Esophagus muscularis mucosa (tissue), 4 donors: ENCODE results near the gene CEP170B. TPM values are rescaled to one million over a fixed set of nuclear protein-coding genes. Genes with fewer than 3 reads are reported as not detected.
"Not testable (repeated sequence)": the region's sequence is repeated elsewhere in the genome, so short reads cannot be mapped to it uniquely, and the experiment has no call there.

Experiments used
- DNase-seq: peaks from one replicate; pipeline ENCODE4 v3.0.0-alpha.2; 2017; ENCODE audit errors: extremely low spot score
- H3K27ac ChIP-seq, 4 donors: fragments of 200-600 bp; sonication (generic); replicated peaks in 1 of 4; 1 replicate in 3 of 4; 2 replicates in 1 of 4; pipeline ENCODE4 v1.5.1; 2016 to 2019; ENCODE audit warnings: mild to moderate bottlenecking in 1 of 4
- H3K27me3 ChIP-seq, 4 donors: fragments of 200-600 bp; sonication (generic); one replicate each; pipeline versions ENCODE4 v1.5.1 to v1.6.0; 2016 to 2019
- H3K36me3 ChIP-seq, 4 donors: fragments of 200-600 bp; sonication (generic); one replicate each; pipeline ENCODE4 v1.5.1; 2016 to 2019
- H3K4me1 ChIP-seq, 4 donors: fragments of 200-600 bp; sonication (generic); one replicate each; pipeline ENCODE4 v1.5.1; 2016 to 2019
- H3K4me3 ChIP-seq, 4 donors: fragments of 200-600 bp; sonication (generic); 1 replicate in 2 of 4; 2 replicates in 2 of 4; pipeline ENCODE4 v1.5.1; 2016 to 2019; ENCODE audit warnings: mild to moderate bottlenecking in 4 of 4, moderate library complexity in 1 of 4
- H3K9me3 ChIP-seq, 4 donors: fragments of 200-600 bp; sonication (generic); 1 replicate in 3 of 4; 2 replicates in 1 of 4; pipeline ENCODE4 v1.5.1; 2016 to 2019
- CTCF ChIP-seq, 3 experiments: fragments of 200-600 bp in 2 of 3; fragments of 450-650 bp in 1 of 3; sonication (generic) in 2 of 3; IDR thresholded peaks; one replicate each; pipeline ENCODE4 v1.5.1; 2017 to 2019; ENCODE audit warnings: antibody characterized with exemption in 3 of 3, mild to moderate bottlenecking in 2 of 3, moderate library complexity in 1 of 3
- EP300 ChIP-seq: sonication (generic); formaldehyde crosslinking; IDR thresholded peaks from one replicate; pipeline ENCODE4 v1.6.1; 2017; ENCODE audit warnings: antibody characterized with exemption
- POLR2A ChIP-seq: fragments of 450-650 bp; IDR thresholded peaks from one replicate; pipeline ENCODE4 v1.6.1; 2017; ENCODE audit warnings: antibody characterized with exemption, moderate library complexity, mild to moderate bottlenecking, low read depth
- POLR2AphosphoS5 ChIP-seq, 2 donors: sonication (generic); formaldehyde crosslinking; IDR thresholded peaks; one replicate each; pipeline ENCODE4 v1.6.1; 2017; ENCODE audit warnings: antibody characterized with exemption in 2 of 2
- WGBS: methylation state at CpG from one replicate; pipeline ENCODE4 v1.1.5; 2018; 5-methylcytosine and 5-hydroxymethylcytosine counted together
- intact Hi-C: fragments of 100-400 bp; cut with DNase I; formaldehyde crosslinking; loops from one replicate; pipeline ENCODE4 v1.15.1; 2023
- total RNA-seq, 4 donors: library from RNA; depleted of rRNA; stranded (reverse); fragments of >200 nt; gene quantifications; one replicate each; pipeline versions ENCODE4 v1.1.0 to v1.2.1, GENCODE V29; 2016

Gene CEP170B
- total RNA-seq, 4 donors from 2014 or later, result 24.1 to 70.6 (median 45.7) TPM

DNA sequence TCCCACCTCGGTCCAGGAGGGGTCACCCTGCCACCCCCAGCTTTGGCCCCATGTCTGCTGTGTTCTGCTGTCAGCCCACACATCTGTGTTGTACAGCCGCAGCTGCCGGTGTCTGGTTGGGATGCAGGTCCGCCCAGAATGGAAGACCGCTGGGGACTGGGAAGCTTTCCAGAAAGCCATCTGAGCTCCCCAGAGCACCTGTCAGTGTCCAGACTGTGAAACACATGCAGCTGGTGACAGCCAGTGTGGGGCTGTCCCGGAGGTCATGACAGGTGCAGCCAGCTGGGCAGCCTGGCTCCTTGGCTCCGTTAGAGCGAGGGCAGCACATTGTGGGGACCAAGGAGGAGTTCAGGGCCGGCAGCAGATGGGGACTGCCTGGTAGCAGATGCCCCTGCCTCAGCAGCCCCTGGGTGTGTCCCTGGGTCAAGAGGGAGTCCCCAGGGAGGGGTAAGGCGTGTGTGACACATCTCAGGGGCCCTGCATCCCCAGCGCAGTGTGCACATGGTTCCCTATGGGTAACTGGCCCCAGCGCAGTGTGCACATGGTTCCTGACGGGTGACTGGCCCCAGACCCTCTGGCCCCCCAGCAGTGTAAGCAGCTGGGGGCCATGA is 16.4 kb downstream of the CEP170B start:
- no peak for TF ChIP-seq CTCF (IDR thresholded peaks at IDR 0.05)
- TF ChIP-seq EP300, result no peak
- no peak for TF ChIP-seq POLR2A
- TF ChIP-seq POLR2AphosphoS5 (IDR thresholded peaks at IDR 0.05), result no peak
- Histone ChIP-seq H3K4me3 (no peak overlapping the region), H3K4me1 (peaks cover 0 to 3% (median 0%) of the 10 kb centered on the region in 4 donors), H3K9me3 (no peaks in the 10 kb centered on the region), H3K27me3 (no peaks in the 10 kb centered on the region), H3K36me3 (peaks cover 8 to 92% (median 67%) of the 10 kb centered on the region in 4 donors), H3K27ac (no peak overlapping the region)
- no peak for DNase-seq
- WGBS, result 75% methylated on average over 6 of the region's 13 CpGs
- intact Hi-C loops, result no loop called here

DNA sequence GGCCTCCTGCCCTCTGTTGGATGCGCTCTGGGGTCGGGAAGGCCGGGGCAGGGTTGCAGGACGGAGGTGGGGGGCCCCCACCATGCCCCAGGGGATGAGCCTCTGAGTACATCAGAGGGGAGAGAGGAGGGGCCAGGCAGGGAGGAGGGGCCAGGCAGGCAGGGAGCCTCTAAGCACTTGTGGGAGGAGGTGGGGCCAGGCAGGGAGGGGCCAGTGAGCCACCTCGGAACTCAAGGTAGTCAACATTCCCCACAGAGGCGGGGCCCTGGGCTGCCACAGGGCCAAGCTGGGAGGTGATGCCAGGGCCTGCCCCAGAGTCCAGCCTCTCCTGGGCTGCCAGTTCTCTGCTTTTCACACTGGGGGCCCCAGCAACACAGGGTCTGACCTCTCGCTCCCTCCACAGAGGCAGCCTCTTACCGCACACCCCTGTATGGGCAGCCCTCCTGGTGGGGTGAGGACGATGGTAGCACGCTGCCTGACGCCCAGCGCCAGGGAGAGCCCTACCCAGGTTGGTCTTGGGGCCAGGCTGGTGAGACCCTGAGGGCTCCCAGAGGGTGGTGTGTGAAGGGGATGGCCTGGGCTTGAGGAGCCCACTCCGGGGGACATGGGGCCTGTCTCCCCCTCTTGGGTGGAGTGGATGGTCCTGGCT is 17.4 kb downstream of the CEP170B start:
- Histone ChIP-seq H3K4me1 (peaks cover 0 to 3% (median 0%) of the 10 kb centered on the region in 4 donors), H3K27me3 (no peaks in the 10 kb centered on the region), H3K9me3 (no peaks in the 10 kb centered on the region), H3K36me3 (peaks cover 13 to 94% (median 75%) of the 10 kb centered on the region in 4 donors), H3K27ac (no peak overlapping the region), H3K4me3 (no peak overlapping the region)
- no peak for TF ChIP-seq EP300
- no peak for TF ChIP-seq POLR2AphosphoS5 (IDR thresholded peaks at IDR 0.05)
- no peak for TF ChIP-seq CTCF (IDR thresholded peaks at IDR 0.05)
- no peak for TF ChIP-seq POLR2A
- no peak for DNase-seq
- WGBS, result 81% methylated on average over 12 of the region's 13 CpGs
- intact Hi-C loops, result no loop called here

DNA sequence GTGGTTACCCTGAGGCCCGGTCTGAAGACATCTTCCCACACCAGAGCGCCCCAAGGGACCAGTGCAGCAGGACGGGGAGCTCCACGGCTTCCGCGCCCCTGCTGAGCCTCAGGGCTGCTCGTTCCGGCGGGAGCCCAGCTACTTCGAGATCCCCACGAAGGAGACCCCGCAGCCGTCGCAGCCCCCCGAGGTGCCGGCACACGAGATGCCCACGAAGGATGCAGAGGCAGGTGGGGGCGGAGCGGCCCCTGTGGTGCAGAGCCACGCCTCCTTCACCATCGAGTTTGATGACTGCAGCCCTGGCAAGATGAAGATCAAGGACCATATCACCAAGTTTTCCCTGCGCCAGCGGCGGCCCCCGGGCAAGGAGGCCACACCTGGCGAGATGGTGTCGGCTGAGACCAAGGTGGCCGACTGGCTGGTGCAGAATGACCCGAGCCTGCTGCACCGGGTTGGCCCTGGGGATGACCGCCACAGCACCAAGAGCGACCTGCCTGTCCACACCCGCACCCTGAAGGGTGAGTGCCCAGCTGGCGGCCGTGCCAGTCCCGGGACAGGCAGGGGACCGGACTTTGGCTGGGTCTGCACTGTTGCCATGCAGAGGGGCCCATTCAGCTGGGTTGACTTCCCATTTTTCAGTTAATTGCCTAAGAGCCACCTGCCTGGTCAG is 18.1 kb downstream of the CEP170B start:
- Histone ChIP-seq H3K4me1 (peaks cover 0 to 3% (median 0%) of the 10 kb centered on the region in 4 donors), H3K36me3 (peaks cover 13 to 94% (median 77%) of the 10 kb centered on the region in 4 donors), H3K27me3 (no peaks in the 10 kb centered on the region), H3K27ac (no peak overlapping the region), H3K9me3 (no peaks in the 10 kb centered on the region), H3K4me3 (no peak overlapping the region)
- intact Hi-C loops, result no loop called here
- no peak for DNase-seq
- 91% methylated on average over 9 of the region's 38 CpGs for WGBS
- no peak for TF ChIP-seq POLR2AphosphoS5 (IDR thresholded peaks at IDR 0.05)
- no peak for TF ChIP-seq CTCF (IDR thresholded peaks at IDR 0.05)
- no peak for TF ChIP-seq POLR2A
- TF ChIP-seq EP300, result no peak

- H3K27ac ChIP-seq, result no peak overlapping the region
- intact Hi-C loops, result no loop called here
- WGBS, result 97% methylated on average over 18 of the region's 49 CpGs
- TF ChIP-seq POLR2A (no peak), POLR2AphosphoS5 (IDR thresholded peaks at IDR 0.05) (no peak), EP300 (no peak), CTCF (IDR thresholded peaks at IDR 0.05) (no peak)
- no peaks in the 10 kb centered on the region for H3K27me3 ChIP-seq
- no peak for DNase-seq
- H3K4me1 ChIP-seq, result peaks cover 0 to 3% (median 0%) of the 10 kb centered on the region in 4 donors
- H3K9me3 ChIP-seq, result no peaks in the 10 kb centered on the region
- no peak overlapping the region for H3K4me3 ChIP-seq
- H3K36me3 ChIP-seq, result peaks cover 6 to 94% (median 74%) of the 10 kb centered on the region in 4 donors
Observed at GRCh38 chr14:104883681-104884361, 18.8 kb downstream of the CEP170B start.

DNA sequence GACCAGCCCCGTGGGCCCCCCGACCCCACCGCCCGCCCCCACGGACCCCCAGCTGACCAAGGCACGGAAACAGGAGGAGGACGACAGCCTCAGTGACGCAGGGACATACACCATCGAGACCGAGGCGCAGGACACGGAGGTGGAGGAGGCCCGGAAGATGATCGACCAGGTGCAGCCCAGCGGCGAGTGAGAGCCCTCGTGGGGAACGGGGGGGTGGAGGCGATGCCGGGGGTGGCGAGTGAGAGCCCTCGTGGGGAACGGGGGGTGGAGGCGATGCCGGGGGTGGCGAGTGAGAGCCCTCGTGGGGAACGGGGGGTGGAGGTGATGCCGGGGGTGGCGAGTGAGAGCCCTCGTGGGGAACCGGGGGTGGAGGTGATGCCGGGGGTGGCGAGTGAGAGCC is 19.3 kb downstream of the CEP170B start:
- H3K4me3 ChIP-seq, DNase-seq, H3K27ac ChIP-seq, intact Hi-C loops, H3K27me3 ChIP-seq, H3K9me3 ChIP-seq, H3K4me1 ChIP-seq: not testable (repeated sequence)
- peaks cover 5 to 94% (median 75%) of the 10 kb centered on the region in 4 donors for H3K36me3 ChIP-seq
- 87% methylated on average over 16 of the region's 34 CpGs for WGBS
